HG03039 (cell line): ENCODE data around the gene TFDP2.

Experiments
- ATAC-seq: cut with Tn5 transposase; IDR thresholded peaks from one replicate; pipeline ENCODE4 v1.9.1; 2021; ENCODE audit warnings: mild to moderate bottlenecking, moderate library complexity; ENCODE audit not compliant: unreplicated experiment

TFDP2 gene

DNA sequence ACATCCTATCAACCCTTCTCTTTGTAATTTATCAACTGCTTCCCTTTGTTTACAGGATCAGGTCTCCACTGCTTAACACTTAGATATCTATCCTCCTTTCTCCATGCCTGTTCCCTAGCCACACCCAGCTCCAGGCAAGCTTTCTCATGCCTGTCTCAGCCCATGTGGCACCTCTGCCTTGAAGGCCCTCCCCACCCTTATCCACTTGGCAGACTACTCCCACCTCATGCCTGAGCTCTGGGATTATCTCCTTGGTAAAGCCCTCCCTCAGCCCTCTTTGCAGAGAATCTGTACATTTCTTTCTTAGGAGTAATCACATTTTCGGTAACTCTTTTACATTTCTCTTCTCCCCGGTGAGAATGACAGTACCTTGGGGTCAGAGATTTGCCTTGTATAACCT, 176.9 kb downstream of the TFDP2 start:
- ATAC-seq: no peak

DNA sequence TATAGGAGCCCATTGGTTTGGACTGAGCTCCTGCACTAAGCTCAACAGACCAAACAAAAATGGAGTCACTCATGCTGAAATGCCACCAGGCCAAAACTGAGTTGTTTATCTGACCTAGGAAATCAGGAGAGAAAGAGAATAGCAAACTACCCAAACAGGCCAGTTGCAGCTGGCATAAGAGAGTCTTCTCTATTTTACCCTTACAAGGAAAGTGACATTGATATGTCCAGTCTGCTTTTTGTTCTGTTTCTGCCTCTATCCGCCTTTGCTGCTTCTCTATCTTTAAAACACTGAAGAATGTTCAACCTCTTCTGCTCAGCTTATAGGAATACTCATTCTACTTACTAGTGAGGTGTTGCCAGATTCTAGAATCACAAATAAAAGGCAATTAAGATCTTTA, 177.8 kb downstream of the TFDP2 start:
- no peak for ATAC-seq

DNA sequence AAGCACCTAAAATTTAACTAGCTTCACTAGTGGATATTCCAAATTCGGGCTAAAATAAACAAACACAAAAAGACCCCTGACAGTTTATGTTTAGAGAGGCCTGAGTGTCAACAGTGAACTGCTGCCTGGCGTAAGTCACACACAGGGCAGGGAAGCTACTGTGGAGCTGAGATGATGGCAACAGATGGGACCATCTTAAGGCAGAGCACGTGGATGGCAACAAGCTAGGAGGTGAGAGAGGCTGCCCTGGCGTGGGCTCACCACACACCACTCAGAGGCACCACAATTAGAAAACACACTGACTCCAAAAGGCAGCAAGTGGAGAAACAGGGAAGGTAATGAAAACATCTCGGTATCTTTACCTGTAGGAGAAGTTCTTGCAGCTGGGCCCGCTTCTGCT, 179.6 kb downstream of the TFDP2 start:
- no peak for ATAC-seq

DNA sequence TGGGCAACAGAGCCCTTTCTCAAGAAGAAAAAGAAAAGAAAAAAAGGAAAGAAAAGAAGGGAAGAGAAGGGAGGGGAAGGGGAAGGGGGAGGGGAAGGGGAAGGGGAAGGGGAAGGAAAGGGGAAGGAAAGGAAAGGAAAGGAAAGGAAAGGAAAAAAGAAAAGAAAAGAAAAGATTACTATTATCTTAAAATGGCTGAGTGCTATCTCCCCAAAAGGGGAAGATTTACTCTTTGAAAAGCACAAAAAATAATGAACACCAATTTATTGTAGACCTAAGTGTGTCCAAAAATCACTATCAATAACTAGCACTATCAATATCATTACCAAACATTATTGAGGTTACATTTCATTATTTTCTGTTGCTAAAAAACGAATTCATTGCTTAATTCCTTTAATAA, 183.9 kb downstream of the TFDP2 start:
- no peak for ATAC-seq

DNA sequence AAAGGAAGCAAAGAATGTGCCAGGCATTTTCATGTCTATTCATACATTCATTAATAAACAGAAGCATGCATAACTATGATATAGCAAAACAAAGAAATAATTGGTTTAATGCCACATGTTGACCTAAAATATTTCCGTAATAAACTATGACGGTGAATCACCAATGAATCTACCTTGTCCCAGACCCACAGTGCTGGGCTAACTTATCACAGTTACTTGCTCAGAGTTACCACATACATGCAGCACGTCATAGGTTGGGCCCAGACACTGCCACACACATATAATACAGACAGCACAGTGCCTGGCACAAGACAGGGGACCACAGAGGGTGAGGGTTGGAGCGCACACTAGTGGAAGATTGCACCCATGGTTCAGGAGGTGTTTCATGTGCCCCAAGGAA, 186.0 kb downstream of the TFDP2 start:
- no peak for ATAC-seq

DNA sequence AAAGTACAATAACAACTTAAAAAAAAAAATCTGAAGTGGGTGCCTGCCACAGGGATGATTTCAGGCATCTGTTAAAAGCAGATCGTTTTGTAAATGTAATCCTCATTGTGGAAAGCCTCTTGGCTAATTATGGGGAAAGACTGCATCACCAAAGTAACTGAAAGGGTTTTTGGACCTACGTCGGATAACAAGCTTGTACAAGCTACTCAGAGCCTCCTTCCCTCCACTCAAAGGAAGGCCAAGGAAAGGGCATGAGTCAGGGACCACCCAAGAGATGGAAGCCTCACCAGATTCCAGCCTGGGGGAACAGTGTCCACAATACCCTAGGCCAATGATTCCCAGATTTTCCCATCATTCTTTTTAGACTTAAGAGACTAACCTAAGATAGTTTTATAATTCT, 188.6 kb downstream of the TFDP2 start:
- ATAC-seq: no peak

DNA sequence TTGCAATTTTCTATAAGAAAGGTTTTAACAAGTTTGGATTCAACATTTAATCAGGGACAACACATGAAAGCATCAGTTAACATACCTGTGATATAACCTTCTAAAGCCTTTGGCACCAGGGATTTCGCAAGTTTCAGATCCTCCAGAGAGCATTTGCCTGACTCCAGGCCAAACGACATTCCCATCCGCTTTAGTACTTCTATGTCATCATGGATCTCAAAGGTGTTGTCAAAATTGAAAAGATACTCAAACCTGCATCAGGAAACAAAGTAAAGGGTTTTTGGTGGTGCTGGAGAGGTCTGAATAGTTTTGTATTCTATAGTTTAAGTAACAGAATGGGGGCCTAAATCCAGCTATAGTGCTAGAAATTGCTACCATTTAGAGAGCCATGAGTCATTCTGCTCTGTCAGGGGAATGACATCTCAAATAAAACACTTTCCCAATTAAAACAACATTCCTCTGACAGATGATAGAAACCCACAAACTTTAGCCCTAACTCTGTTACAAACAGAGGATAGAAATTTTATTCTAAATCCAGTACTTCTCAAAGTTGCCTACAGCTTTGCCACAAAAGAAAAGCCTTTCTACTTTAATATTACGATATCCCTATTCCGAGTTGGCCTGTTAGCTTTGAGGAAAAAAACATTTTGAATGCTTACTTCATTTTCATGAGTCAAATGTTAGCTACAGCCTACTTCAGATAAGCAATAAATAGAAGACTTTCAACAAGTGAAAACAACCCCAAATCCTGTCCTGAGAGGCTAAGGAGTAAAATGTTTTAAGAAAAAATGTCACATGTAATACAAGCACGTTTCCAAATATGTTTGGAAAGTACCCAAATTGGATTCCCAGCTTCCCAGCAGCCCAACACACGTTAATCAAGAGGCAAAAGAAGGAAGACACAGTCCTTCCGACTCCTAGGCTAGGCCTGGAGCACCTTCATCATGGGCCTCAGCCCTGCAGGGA, 189.5 kb downstream of the TFDP2 start:
- no peak for ATAC-seq

DNA sequence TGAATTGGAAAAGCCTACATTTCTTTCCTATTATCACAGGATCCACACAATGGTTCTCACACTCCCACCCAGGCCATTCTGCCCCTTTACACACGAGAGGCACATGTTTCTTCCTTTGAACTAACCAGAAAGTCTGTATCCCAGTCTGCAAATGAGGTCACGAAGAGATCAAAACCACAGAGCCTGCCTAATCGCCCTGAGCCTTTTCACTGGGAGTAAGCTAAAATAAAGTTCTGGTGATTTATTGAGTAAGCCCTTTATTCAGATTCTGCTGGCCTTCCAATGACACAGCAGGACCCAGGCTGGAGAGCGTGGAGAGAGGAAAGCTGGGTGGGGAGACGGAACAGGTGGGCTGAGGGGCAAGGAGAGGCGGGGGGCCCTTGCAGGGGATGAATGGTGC, 194.2 kb downstream of the TFDP2 start:
- ATAC-seq: no peak

DNA sequence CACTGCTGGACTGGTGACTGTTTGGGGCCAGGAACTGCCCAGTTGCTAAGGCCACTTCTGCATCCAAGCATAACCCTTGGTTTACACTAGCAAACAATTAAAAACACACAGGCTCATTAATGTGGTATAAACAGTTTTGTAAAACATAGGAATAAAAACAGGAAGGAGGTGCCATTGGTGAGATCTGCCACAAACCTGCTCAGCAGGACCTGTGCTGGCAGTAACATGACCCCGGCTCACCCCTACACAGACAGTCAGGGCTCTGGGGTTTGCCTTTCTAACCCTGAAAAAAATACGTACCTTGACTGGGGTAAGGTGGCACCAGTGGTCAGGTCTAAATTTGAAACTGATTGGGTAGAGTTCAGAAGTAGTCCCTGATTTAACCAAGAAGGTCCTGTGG, 196.7 kb downstream of the TFDP2 start:
- ATAC-seq: no peak

DNA sequence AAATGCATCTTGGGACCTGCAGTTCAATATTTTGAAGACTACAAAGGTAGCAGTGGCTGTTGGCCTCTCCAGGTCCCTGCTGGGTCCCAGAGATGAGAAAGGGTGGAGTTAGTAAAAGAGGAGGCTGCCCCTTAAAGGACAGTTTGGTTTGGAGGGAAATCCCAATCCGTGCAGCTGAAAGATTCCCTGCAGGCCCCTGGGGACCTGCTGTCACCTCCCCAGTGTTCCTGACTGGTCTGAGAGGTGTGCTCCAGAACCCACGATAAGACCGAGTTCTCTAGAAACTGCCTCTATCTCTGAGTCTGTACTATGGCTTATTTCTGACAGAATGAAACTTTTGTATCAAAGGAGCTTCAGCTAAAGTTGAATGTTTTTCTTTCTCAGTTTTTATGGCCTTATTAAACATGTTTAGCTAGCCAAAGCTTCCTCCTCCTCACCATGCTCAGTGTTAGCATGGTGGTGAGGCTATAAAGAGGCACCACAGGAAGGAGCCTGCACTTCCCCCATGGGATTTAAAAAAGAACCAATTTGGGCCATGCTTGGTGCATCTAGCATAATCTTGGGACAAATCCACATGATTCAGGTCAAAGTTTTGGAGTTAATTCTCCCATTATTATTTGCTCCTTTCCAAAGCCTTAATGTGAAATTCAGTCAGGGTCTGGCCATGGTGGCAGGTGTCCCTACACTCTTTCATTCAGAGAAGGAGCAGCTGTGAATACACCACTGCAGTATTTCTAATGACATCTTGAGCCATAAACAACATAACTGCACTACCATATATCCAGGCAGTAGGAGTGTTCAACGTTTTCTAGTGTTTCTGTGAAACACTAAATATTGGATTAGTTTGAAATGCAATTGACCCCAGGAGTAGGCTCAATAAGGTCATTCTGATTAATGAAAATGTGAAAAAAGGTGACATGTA, 198.5 kb downstream of the TFDP2 start:
- ATAC-seq: no peak

DNA sequence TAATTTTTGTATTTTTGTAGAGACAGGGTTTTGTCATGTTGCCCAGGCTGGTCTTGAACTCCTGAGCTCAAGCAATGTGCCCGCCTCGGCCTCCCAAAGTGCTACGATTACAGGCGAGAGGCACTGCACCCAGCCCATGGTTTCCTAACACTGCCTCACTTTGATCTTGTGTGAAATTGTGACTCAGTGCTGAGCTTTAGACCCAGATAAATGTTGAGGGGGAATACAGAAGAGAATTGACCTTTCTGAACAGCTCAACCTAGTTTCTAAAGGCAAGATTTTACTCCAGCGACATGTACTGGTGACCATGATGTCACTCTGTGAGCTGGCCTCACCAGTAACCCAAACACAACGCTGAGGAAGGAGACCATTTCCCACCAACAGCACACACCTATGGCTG, 199.4 kb downstream of the TFDP2 start:
- no peak for ATAC-seq

DNA sequence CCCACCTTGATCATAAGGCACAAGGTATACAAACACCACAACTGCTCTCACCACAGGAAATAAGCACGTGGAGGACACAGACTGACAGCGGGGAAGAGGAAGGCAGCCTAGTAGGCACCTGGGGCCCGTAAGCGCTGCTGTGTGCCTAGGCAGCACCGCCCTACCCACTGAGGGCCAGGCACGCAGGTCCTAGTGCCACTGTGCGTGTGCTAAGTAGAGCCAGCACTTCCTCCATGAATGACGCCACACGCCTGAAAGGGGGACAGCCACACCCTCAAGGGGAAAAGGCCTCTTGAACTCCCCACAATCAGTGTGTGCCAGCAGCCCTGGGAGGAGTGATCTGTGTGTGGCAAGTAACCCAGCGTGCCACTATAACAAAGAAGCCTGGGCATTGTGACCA, 199.9 kb downstream of the TFDP2 start:
- no peak for ATAC-seq

DNA sequence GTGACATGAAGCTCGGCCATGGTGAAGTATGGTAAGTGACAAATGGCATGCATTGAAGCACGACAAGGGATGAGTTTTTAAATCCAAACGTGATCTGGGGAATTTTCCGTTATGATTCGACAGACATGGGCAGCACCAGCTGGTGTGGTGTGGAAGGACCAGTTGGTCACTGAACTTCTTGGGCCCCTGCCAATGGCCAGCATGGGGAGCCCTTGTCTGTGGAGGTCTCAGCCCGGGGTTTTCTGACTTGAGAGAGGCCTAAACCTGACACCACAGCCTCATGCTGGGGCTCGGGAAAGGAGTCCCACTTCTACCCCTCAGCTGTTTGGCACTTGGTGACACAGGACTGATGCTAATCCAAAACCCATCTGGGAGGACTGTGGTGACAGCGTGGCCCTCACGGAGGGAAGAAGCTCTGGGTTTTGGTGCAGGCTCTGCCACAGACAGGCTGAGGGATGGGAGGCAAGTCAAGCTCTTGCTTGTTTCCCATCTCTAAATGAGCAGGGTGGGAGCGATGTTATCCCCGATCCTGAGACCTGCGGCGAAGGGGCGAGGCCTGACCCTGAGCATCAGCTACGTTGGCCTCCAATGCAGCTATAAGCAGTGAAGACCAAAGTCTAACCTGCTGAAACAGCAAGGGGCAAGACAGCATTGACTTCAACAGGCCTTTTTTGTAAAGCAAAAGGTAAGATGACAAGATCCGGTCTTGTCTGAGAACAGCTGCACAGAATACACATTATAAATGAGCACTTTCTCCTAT, 203.4 kb downstream of the TFDP2 start:
- ATAC-seq: no peak

DNA sequence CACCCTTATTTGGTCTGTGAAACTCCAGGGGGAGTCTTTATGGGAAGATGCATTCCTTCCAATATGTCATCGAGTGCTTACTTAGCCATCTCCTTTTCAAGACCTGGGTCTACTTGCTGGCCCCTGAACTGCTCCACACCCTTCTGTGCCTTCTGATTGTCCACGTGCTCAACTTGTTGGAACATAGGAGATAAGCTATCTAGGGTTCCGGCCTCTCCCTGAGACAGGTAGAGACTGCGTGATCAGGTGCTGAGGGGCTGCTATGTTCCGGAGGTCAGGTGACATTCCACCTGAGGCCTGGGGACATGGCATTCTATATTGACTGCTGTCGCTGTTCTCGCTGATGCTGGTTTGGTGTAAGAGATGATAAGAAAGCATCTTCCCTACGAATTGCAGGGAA, 207.3 kb downstream of the TFDP2 start:
- ATAC-seq: no peak

DNA sequence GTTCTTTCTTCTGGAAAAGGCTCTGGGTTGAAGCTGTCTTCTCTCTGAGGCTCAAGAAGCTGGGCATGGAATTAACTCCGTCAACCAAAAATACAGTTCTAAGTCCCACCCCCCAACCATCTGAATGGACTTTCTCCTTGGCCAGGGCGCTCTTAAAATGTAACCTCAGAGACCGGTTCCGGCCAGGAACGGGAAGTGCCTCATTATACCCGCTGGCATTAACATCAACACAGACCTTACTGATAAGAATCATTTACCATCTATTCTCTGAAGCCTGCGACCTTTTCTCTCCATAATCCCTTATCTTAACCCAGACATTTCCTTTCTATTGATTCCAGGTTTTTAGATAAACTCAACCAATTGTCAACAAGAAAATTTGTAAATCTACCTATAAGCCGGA, 208.3 kb downstream of the TFDP2 start:
- no peak for ATAC-seq

DNA sequence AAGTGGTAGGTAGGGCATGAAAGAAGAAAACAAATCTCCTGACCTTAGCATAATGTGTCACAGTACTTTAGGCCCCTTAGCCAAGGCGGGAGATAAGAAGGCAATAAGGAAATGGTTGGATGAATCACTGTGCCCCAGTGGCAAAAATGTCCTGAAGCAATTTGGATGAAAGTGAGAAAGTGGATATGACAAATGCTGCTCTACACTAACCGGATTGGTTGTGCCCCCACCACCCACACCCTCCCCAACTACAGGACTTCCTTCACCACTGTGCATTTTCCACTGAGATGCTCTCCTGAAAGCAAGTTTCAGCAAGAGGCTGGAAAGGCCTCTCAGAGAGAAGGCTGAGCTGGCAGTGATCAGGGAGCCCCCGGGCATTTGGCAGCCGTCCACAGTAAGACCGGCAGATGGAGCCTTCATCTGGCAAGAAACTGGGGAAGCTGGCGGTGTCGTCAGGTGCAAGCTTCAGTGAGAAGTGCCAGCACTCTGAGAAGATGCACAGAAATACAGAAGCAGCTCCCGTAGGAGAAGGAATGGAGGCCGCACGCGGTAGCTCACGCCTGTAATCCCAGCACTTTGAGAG, 209.1 kb downstream of the TFDP2 start:
- ATAC-seq: no peak

DNA sequence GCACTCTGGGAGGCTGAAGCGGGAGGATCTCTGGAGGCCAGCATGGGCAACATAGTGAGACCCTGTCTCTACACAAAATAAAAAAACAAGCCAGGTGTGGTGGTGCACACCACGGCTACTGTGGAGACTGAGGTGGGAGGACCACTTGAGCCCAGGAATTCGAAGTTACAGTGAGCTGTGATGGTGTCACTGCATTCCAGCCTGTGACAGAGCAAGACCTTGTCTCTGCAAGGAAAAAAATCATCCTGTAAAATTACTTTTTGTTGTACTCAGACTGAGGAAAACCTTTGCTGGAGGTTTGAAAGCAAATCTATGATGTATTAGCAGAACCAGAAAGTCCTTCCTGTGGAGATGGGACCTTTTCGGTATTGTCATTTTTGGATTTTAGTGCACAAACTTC, 209.6 kb downstream of the TFDP2 start:
- ATAC-seq: no peak

DNA sequence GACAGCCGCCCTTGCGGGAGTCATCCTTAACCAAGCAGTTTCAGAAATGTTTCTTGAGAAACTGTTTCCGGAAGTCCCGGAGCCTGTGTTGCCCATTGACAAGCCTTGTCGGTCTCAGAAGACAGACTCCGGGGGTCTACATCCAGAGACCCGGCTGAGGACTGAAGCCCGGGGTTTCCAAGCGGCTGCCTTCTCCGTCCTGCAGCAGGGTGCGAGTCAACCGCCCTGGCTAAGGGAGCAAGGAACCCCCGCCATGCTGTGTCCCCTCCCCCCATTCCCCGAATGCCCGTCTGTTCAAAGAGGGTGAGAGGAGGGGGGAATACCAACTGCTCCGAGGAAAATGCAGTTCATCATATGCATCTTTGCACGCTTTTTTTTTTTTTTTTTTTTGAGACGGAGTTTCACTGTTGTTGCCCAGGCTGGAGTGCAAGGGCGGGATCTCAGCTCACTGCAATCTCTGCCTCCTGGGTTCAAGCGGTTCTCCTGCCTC, 211.3 kb downstream of the TFDP2 start:
- no peak for ATAC-seq

DNA sequence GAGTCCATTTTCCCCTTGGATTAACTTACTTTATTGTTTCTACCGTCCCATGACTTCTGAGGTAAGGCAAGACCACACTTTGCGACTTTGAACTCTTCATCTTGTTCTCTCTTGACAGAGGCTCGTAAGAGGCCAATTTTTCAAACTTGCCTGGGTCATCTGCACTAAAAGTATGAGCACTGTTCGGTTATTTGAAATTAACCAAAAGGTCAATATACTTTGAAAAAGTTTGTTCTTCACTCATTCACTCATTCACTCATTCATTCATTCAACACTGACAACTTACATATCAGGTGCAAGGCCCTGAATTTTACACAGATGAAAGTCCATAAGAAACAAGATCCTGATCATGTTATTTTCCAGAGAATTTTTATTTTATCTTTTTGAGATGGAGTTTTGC, 215.0 kb downstream of the TFDP2 start:
- no peak for ATAC-seq

DNA sequence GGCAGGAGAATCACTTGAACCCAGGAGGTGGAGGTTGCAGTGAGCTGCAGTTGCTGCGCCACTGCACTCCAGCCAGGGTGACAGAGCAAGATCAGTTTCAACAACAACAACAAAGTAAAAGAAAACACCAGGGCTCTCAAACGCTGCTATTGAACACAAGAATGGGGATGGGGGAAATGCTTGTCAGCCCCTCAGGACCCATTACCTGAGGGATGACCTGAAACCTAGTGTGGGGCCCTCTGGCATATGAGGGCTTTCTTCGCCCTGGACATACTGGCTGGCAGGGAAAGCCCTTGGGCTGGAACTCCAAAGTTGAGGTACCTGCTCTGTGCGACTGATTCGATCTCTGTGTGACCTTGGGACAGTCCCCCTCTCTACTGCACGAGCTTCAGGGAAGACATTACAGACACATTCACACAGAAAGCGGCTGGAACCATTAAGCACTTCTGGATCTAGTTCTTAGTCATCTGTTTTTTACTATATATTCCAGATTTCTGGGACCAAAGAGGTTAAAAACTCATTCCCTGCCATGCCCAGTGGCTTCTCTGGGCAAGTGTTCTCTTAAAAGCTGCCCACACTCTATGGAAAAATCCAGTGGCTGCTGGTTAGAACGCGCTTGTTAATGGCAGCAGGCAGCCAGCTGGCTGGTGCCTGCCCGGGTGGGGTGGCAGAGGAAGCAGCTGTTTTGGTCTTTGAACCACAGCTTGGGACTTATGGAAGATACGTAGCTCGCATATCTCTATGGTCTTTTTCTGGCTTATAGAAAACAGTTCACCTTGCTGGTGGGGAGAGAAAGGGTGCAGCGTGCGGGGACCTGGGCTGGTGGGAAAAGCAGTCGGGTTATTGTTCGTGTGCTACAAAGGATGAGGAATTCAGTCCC, 215.7 kb downstream of the TFDP2 start:
- no peak for ATAC-seq
